ENCODE results near the gene CCDC33.

GRCh38 chr15:74257105-74257504 lies 21.0 kb downstream of the CCDC33 start:
- TF ChIP-seq GATA3 (IDR thresholded peaks at IDR 0.05; ENCODE audit: low read depth, low read length) (no peak), GATA2 (IDR thresholded peaks at IDR 0.05; ENCODE audit: low read depth, low read length) (no peak)
